Prostate gland (tissue), 1 donor: ENCODE data around the gene ALK.

Experiments
- POLR2A ChIP-seq: fragments of 450-650 bp; IDR thresholded peaks from one replicate; pipeline ENCODE4 v1.6.1; 2016; ENCODE audit warnings: antibody characterized with exemption, mild to moderate bottlenecking
- POLR2AphosphoS5 ChIP-seq: sonication (generic); formaldehyde crosslinking; IDR thresholded peaks from one replicate; pipeline ENCODE4 v1.6.1; 2017; ENCODE audit warnings: antibody characterized with exemption

DNA sequence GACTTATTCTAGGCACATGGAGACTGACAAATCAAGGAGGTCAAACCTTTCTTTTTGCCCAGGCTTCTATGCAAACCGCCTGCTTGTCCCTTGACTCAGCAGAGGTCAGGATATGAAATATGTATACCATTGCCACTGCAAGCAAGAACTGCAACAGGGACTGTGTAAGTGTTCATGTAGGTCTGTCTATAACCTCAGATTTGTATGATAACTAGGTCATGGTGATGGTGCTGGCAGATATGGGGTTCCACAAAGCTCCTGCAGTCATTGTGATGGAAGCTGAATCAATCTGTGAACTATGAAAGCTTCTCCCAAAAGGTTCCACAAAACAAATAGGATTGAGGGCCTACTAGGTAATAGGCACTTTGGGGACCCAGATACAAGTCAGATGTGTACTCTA lies 489.9 kb downstream of the ALK start:
- no peak for TF ChIP-seq POLR2A
- no peak for TF ChIP-seq POLR2AphosphoS5
